T-helper 1 cell treated with Interleukin-12 subunit alpha and Interleukin-12 subunit beta and Interleukin-4 antibody, amounts not matched to agents 30 μg/mL and 1 μg/mL, for 36 hours (primary cell): Measurements from ENCODE around the gene ZBTB32.

Experiments used
- H3K27ac Mint-ChIP-seq: one replicate; pipeline ENCODE4 v1.8.0; 2021; ENCODE audit warnings: mild to moderate bottlenecking, mixed read lengths
- H3K27me3 Mint-ChIP-seq: one replicate; pipeline ENCODE4 v1.8.0; 2021; ENCODE audit warnings: low read depth, mixed read lengths
- H3K36me3 Mint-ChIP-seq: one replicate; pipeline ENCODE4 v1.8.0; 2021; ENCODE audit warnings: low read depth, mixed read lengths
- H3K4me1 Mint-ChIP-seq: one replicate; pipeline ENCODE4 v1.8.0; 2021; ENCODE audit warnings: low read depth, mixed read lengths
- H3K4me3 Mint-ChIP-seq: one replicate; pipeline ENCODE4 v1.8.0; 2021; ENCODE audit warnings: mild to moderate bottlenecking, moderate library complexity, mixed read lengths
- H3K9me3 Mint-ChIP-seq: one replicate; pipeline ENCODE4 v1.8.0; 2021; ENCODE audit warnings: mixed read lengths

Gene ZBTB32

GRCh38 chr19:35743640-35744429 is 39.5 kb downstream of the ZBTB32 start:
- peak overlapping the region; percentile 92 for H3K4me3 Mint-ChIP-seq
- H3K27me3 Mint-ChIP-seq = no peaks in the 10 kb centered on the region
- H3K36me3 Mint-ChIP-seq = peaks cover 14% of the 10 kb centered on the region
- H3K4me1 Mint-ChIP-seq = peaks cover 32% of the 10 kb centered on the region
- peak overlapping the region; percentile 93 for H3K27ac Mint-ChIP-seq
- no peaks in the 10 kb centered on the region for H3K9me3 Mint-ChIP-seq

- Mint-ChIP-seq H3K4me1 (peaks cover 36% of the 10 kb centered on the region), H3K36me3 (peaks cover 12% of the 10 kb centered on the region), H3K4me3 (peak overlapping the region; percentile 92), H3K27ac (peak overlapping the region; percentile 93), H3K9me3 (no peaks in the 10 kb centered on the region), H3K27me3 (no peaks in the 10 kb centered on the region)
These were observed 40.3 kb downstream of the ZBTB32 start for GRCh38 chr19:35744430-35745327.

GRCh38 chr19:35745328-35746086 is 41.1 kb downstream of the ZBTB32 start, which contains the start of the genes PSENEN and U2AF1L4:
Gene PSENEN, plus strand, starts transcription at chr19:35745651. Its CDS starts 280 bp downstream, at chr19:35745931.
Gene U2AF1L4, minus strand, starts transcription at chr19:35745418. Its CDS starts 27 bp downstream, at chr19:35745391.
- peaks cover 12% of the 10 kb centered on the region for H3K36me3 Mint-ChIP-seq
- H3K4me3 Mint-ChIP-seq = peak within 1 kb of the TSS; percentile 92
- H3K9me3 Mint-ChIP-seq = no peaks in the 10 kb centered on the region
- no peaks in the 10 kb centered on the region for H3K27me3 Mint-ChIP-seq
- H3K4me1 Mint-ChIP-seq = peaks cover 41% of the 10 kb centered on the region
- H3K27ac Mint-ChIP-seq = peak within 1 kb of the TSS; percentile 93

GRCh38 chr19:35746087-35746462 is 41.7 kb downstream of the ZBTB32 start:
- Mint-ChIP-seq H3K9me3 (no peaks in the 10 kb centered on the region), H3K4me1 (peaks cover 36% of the 10 kb centered on the region), H3K36me3 (peaks cover 12% of the 10 kb centered on the region)

GRCh38 chr19:35746531-35746930 is 42.2 kb downstream of the ZBTB32 start:
- no peaks in the 10 kb centered on the region for H3K27me3 Mint-ChIP-seq
- peaks cover 36% of the 10 kb centered on the region for H3K4me1 Mint-ChIP-seq
- H3K36me3 Mint-ChIP-seq = peaks cover 12% of the 10 kb centered on the region
- no peaks in the 10 kb centered on the region for H3K9me3 Mint-ChIP-seq
- peak overlapping the region; percentile 92 for H3K4me3 Mint-ChIP-seq
- peak overlapping the region; percentile 93 for H3K27ac Mint-ChIP-seq

More at GRCh38 chr19:35746087-35746462, 41.7 kb downstream of the ZBTB32 start:
- peak overlapping the region; percentile 93 for H3K27ac Mint-ChIP-seq
- H3K27me3 Mint-ChIP-seq = no peaks in the 10 kb centered on the region
- peak overlapping the region; percentile 92 for H3K4me3 Mint-ChIP-seq

- H3K4me1 Mint-ChIP-seq = peaks cover 26% of the 10 kb centered on the region
- no peaks in the 10 kb centered on the region for H3K9me3 Mint-ChIP-seq
- peak within 1 kb of the TSS; percentile 93 for H3K27ac Mint-ChIP-seq
- H3K36me3 Mint-ChIP-seq = peaks cover 9% of the 10 kb centered on the region
- peak within 1 kb of the TSS; percentile 96 for H3K4me3 Mint-ChIP-seq
- H3K27me3 Mint-ChIP-seq = no peaks in the 10 kb centered on the region
These were observed 44.0 kb downstream of the ZBTB32 start, which contains the start of gene LIN37 for GRCh38 chr19:35748106-35749020. Gene LIN37, plus strand, starts transcription at chr19:35748576. Its CDS starts 149 bp downstream, at chr19:35748725.

GRCh38 chr19:35750167-35750566 is 45.8 kb downstream of the ZBTB32 start:
- H3K27me3 Mint-ChIP-seq = no peaks in the 10 kb centered on the region

GRCh38 chr19:35751839-35752745 is 47.7 kb downstream of the ZBTB32 start:
- Mint-ChIP-seq H3K27me3 (no peaks in the 10 kb centered on the region), H3K4me3 (no peak overlapping the region), H3K9me3 (no peaks in the 10 kb centered on the region), H3K36me3 (peaks cover 21% of the 10 kb centered on the region), H3K4me1 (peaks cover 32% of the 10 kb centered on the region), H3K27ac (no peak overlapping the region)

More at GRCh38 chr19:35750167-35750566, 45.8 kb downstream of the ZBTB32 start:
- H3K4me1 Mint-ChIP-seq = peaks cover 27% of the 10 kb centered on the region
- H3K9me3 Mint-ChIP-seq = no peaks in the 10 kb centered on the region
- peaks cover 19% of the 10 kb centered on the region for H3K36me3 Mint-ChIP-seq
- H3K4me3 Mint-ChIP-seq = peak overlapping the region; percentile 32
- H3K27ac Mint-ChIP-seq = no peak overlapping the region

GRCh38 chr19:35752746-35753350 is 48.5 kb downstream of the ZBTB32 start:
- peaks cover 21% of the 10 kb centered on the region for H3K36me3 Mint-ChIP-seq
- no peaks in the 10 kb centered on the region for H3K27me3 Mint-ChIP-seq
- H3K4me3 Mint-ChIP-seq = no peak overlapping the region
- no peaks in the 10 kb centered on the region for H3K9me3 Mint-ChIP-seq
- H3K27ac Mint-ChIP-seq = no peak overlapping the region
- H3K4me1 Mint-ChIP-seq = peaks cover 30% of the 10 kb centered on the region

GRCh38 chr19:35753634-35754369 is 49.4 kb downstream of the ZBTB32 start:
- Mint-ChIP-seq H3K4me1 (peaks cover 26% of the 10 kb centered on the region), H3K27ac (no peak overlapping the region), H3K36me3 (peaks cover 22% of the 10 kb centered on the region), H3K9me3 (no peaks in the 10 kb centered on the region), H3K4me3 (no peak overlapping the region), H3K27me3 (no peaks in the 10 kb centered on the region)

GRCh38 chr19:35754370-35755130 is 50.2 kb downstream of the ZBTB32 start:
- Mint-ChIP-seq H3K4me3 (peak overlapping the region; percentile 28), H3K9me3 (no peaks in the 10 kb centered on the region), H3K4me1 (peaks cover 28% of the 10 kb centered on the region), H3K36me3 (peaks cover 22% of the 10 kb centered on the region), H3K27ac (no peak overlapping the region), H3K27me3 (no peaks in the 10 kb centered on the region)
